CD4-positive, alpha-beta T cell treated with Interleukin-17A for 4 hours (primary cell): ENCODE data around the gene TFE3.
"Not testable (repeated sequence)": the region's sequence is repeated elsewhere in the genome, so short reads cannot be mapped to it uniquely, and the experiment has no call there.

Experiments used
- DNase-seq: peaks from one replicate; pipeline ENCODE4 v3.0.0-alpha.2; 2020; ENCODE audit warnings: mixed read lengths

Gene TFE3

DNA sequence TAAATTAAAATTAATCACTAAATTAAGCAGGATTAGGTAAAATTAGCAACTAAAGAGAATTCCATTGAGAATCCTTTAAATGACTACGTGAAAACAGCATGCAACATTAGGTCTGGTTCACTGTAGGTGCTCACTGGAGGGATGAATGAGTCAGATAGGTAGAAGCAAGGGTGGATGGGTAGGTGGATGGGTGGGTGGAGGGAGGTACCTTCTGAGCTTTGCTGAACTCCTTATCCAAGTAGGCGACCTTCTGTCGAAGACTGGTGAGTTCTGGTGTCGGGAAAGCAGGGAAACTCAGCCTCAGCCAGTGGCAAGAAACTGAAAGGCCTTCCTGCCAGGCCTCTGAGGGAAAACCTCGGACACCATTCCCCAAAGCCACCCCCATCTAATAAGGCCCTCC is 44.1 kb downstream of the TFE3 start:
- no peak for DNase-seq

DNA sequence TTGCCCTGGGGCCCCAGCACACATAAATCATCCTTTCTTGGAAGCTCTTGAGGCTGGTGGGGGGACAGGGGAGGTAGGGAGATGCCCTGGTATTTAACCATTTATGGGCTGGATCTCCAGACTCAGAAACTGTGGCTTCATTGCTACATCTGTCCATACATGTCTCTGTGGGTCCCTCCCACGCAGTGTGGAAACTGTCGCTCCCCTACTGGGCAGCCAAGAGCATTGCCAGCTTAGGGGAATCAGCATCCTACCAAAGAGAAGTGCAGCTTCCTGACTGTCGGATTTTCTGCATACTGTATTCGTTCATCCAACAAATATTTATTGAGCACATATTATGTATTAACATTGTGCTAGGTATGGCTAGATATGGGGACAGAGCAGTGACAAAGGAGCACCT is 44.8 kb downstream of the TFE3 start:
- DNase-seq, result no peak

GRCh38 chrX:48997865-48998264 is 45.3 kb downstream of the TFE3 start:
- no peak for DNase-seq

DNA sequence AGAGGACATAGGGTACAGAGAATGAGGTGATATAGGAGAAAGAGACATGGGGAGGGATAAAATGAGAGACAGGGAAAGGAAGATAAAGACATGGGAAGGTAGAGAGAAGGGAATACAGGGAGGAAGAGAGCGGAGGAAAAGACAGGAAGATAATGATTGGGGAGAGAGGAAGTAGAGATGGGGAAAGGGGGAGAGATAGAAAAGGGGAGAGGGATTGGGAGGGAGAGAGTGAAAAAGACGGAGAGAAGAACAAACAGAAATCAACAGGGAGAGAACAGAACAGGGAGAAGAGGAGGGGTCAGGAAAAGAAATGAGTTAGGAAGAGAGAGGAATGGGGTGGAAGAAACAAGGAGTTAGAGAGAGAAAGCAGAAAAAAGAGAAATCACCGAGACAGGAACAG is 45.7 kb downstream of the TFE3 start:
- DNase-seq, result no peak

DNA sequence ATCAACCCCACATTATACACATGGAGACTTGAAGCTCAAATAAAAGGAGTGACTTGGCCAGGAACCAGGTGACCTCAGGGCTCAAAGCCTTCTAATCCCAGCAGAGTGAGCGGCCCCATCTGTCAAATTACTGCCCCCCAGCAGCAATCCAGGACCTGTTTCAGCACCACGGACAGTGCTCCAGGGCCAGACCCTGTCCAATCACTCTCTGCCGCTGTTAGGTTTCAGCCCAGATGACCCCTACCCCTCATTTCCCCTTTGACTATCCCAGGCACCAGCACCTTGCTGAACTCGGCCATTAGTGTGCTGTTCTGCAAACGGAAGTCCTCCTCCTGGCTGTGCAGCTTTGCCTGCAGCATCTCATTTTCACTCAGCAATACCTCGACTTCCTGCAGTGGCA is 46.2 kb downstream of the TFE3 start:
- peak; percentile 15 for DNase-seq

GRCh38 chrX:48992341-48992740 is 50.8 kb downstream of the TFE3 start:
- DNase-seq, result no peak

DNA sequence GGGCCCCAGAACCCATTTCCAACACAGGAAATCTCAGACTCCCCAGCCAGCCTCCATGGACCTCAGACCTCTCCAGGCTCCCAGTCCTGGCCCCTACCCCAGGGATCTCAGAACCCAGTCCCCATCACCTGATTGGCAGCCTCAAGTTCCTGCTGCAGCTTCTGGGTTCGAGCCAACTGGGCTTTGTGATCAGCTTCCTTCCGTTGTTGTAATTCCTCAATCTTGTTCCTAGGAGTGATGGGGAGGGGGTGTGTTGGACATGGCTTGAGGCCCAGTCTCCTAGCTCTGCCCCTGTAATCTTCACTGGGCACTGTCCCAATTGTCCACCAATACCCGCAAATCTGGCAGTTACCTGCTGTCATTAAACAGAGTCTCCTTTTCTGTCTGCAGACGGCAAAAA is 53.7 kb downstream of the TFE3 start:
- DNase-seq, result no peak

- no peak for DNase-seq
These were observed 59.3 kb downstream of the TFE3 start for GRCh38 chrX:48983896-48984295.

DNA sequence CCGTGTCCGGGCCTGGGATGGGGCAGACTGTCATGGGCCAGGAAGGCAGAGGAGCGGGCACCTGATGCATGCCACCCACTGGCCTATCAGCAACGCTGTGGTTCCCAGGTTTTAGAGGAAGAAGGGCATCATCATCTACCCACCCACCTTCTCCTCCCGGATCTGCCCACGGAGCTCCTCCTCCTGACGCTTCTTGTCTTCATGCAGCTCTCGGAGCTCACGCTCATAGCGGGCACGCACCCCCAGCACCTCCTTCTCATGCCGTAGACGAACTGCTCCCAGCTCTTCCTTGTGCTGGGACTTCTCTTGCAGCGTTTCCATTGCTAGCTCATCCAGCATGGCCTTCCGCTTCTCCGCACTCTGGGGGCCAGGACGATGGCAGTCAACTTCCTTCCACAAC is 60.1 kb downstream of the TFE3 start:
- no peak for DNase-seq

DNA sequence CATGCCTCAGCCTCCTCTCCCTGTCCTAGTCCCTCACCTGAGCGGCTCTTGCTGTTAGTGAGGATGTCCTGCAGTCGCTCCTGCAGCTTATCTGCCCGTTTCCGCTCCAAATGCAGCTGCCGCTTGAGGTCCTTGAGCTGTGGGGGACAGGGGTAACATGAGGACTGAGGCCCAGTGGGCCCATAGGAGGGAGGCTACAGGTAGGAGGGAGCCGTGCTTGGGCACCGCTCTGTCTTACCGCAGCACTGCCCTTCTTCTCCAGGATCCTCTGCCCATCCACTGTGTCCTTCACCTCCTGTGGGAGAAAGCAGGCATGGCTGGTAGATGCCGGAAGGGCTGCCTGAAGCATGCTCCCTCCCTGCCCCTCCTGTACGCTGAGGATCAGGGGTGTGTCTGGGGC is 62.0 kb downstream of the TFE3 start:
- no peak for DNase-seq

GRCh38 chrX:48980341-48980740 is 62.8 kb downstream of the TFE3 start:
- not testable (repeated sequence) for DNase-seq
